Measurements from ENCODE around the gene FZD7.

GRCh38 chr2:202074324-202074723 lies 40.7 kb downstream of the FZD7 start:
- TF ChIP-seq CTCF (IDR thresholded peaks at IDR 0.05; ENCODE audit: poor library complexity), result no peak
- TF ChIP-seq EZH2 (IDR thresholded peaks at IDR 0.05; ENCODE audit: borderline replicate concordance), result no peak
- no peak for TF ChIP-seq EZH2phosphoT487 (IDR thresholded peaks at IDR 0.05; ENCODE audit: low read depth, severe bottlenecking, unreplicated experiment)
